Measurements from ENCODE around the gene PICALM. TPM values are rescaled to one million over a fixed set of nuclear protein-coding genes. Genes with fewer than 3 reads are reported as not detected.

Gene PICALM
- total and polyA plus RNA-seq, 2 of the 8 experiments (the other 6 are each of a cell fraction or from before 2014, with no cell fraction given): 69.4 to 71.3 TPM

DNA sequence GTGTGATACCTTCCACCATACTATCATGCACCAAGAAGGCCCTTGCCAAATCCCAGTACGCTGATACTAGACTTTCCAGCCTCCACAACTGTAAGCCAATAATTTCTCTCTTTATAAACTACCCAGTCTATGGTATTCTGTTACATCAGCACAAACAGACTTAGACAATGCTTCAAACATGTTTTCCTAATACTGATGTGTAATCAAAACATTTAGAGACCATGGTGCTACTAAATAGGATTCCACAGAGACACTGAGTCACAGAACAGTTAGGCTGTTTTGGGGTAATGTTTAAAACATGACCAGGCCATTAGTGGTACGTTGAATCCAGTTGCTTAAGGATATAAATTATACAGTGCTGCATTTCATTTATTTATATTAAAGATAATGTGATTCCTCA, 103.7 kb downstream of the PICALM start:
- Histone ChIP-seq H4K8ac (ENCODE audit: extremely low read depth, insufficient read depth, low read length) (no peak overlapping the region), H3K4ac (replicated peaks; ENCODE audit: insufficient read length, low read depth, low read length) (no peak overlapping the region), H3K56ac (replicated peaks; ENCODE audit: insufficient read length, low read depth, low read length) (no peak overlapping the region), H3K27me3 (replicated peaks in 1 of 4; ENCODE audit: control insufficient read depth in 3 of 4, extremely low read depth in 1 of 4, insufficient read depth in 3 of 4, low read length in 3 of 4) (no peaks in the 10 kb centered on the region), H2AK5ac (ENCODE audit: low read depth, low read length) (no peak overlapping the region), H4K91ac (replicated peaks; ENCODE audit: insufficient read length, low read length) (no peak overlapping the region), H3K4me3 (ENCODE audit: extremely low read depth in 1 of 4, insufficient read depth in 2 of 4, low read depth in 3 of 4, low read length in 4 of 4) (no peak overlapping the region), H3K23me2 (ENCODE audit: low read depth, low read length) (0 out of 2 replicates have a peak, but pooled peaks cover 2% of the 10 kb centered on the region), H4K20me1 (replicated peaks in 1 of 2; ENCODE audit: control insufficient read depth in 1 of 2, insufficient read depth in 2 of 2, low read length in 2 of 2) (peaks cover 0 to 2% of the 10 kb centered on the region in 2 experiments), H3K14ac (ENCODE audit: insufficient read length) (no peak overlapping the region), H2BK12ac (ENCODE audit: low read depth, low read length) (no peak overlapping the region), H2AFZ (ENCODE audit: low read length) (no peak overlapping the region), H3K4me1 (replicated peaks in 1 of 4; ENCODE audit: control insufficient read depth in 3 of 4, insufficient read depth in 4 of 4, low read length in 3 of 4) (no peaks in the 10 kb centered on the region), H3K18ac (ENCODE audit: extremely low read depth, low read length) (no peak overlapping the region), H2BK120ac (replicated peaks; ENCODE audit: low read depth, low read length) (no peak overlapping the region), H3K9me3 (ENCODE audit: insufficient read depth in 2 of 2, low read depth in 1 of 2, low read length in 1 of 2) (no peaks in the 10 kb centered on the region), H2BK20ac (ENCODE audit: low read length) (no peak overlapping the region), H4K5ac (ENCODE audit: insufficient read length, low read depth, low read length) (no peak overlapping the region), H2BK5ac (ENCODE audit: low read depth, low read length) (no peak overlapping the region), H3K9ac (replicated peaks in 1 of 4; ENCODE audit: extremely low read depth in 1 of 4, low read depth in 3 of 4, low read length in 3 of 4) (no peak overlapping the region), H3K79me1 (ENCODE audit: low read depth, low read length) (no peaks in the 10 kb centered on the region), H3K23ac (ENCODE audit: insufficient read length) (no peak overlapping the region), H3K36me3 (ENCODE audit: control insufficient read depth in 2 of 4, insufficient read depth in 4 of 4, low read length in 3 of 4) (peaks cover 0 to 7% (median 0%) of the 10 kb centered on the region in 4 experiments; a peak in 2 of 8 replicates), H3K4me2 (ENCODE audit: insufficient read depth in 1 of 2, low read depth in 2 of 2, low read length in 2 of 2) (no peak overlapping the region), H2BK15ac (ENCODE audit: low read length) (no peak overlapping the region), H3K27ac (ENCODE audit: low read depth, low read length) (no peak overlapping the region), H3K79me2 (ENCODE audit: control insufficient read depth in 1 of 2, insufficient read depth in 2 of 2, low read length in 2 of 2) (no peaks in the 10 kb centered on the region; a peak in 1 of 4 replicates)
- no peak for FAIRE-seq
- CTCF ChIA-PET (ENCODE audit: partially characterized antibody): no interaction called here
- TF ChIP-seq, protein P1, sequence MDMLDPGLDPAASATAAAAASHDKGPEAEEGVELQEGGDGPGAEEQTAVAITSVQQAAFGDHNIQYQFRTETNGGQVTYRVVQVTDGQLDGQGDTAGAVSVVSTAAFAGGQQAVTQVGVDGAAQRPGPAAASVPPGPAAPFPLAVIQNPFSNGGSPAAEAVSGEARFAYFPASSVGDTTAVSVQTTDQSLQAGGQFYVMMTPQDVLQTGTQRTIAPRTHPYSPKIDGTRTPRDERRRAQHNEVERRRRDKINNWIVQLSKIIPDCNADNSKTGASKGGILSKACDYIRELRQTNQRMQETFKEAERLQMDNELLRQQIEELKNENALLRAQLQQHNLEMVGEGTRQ (IDR thresholded peaks at IDR 0.05; ENCODE audit: low read length): no peak
- TF ChIP-seq RNF2 (IDR thresholded peaks at IDR 0.05; ENCODE audit: borderline replicate concordance, low read depth, low read length, missing control alignments, poor library complexity, severe bottlenecking): no peak
- TF ChIP-seq FOSL1 (IDR thresholded peaks at IDR 0.05; ENCODE audit: insufficient read depth, low read depth, low read length): no peak
- no peak for TF ChIP-seq CHD2 (IDR thresholded peaks at IDR 0.05; ENCODE audit: low read length)
- TF ChIP-seq KDM5A (IDR thresholded peaks at IDR 0.05; ENCODE audit: low read length): no peak
- no peak for TF ChIP-seq GTF2F1 (IDR thresholded peaks at IDR 0.05; ENCODE audit: borderline replicate concordance, low read depth, low read length)
- TF ChIP-seq RAD21 (IDR thresholded peaks at IDR 0.05 in 1 of 2, conservative IDR thresholded peaks at IDR 0.05 in 1 of 2; ENCODE audit: low read depth in 2 of 2, low read length in 2 of 2): no peak
- no peak for TF ChIP-seq GABPA (IDR thresholded peaks at IDR 0.05; ENCODE audit: borderline replicate concordance, insufficient read depth, low read length)
- no peak for TF ChIP-seq TBP (IDR thresholded peaks at IDR 0.05; ENCODE audit: low read depth, low read length)
- no peak for TF ChIP-seq MAFK (IDR thresholded peaks at IDR 0.05; ENCODE audit: low read depth, low read length)
- TF ChIP-seq SUZ12 (IDR thresholded peaks at IDR 0.05; ENCODE audit: low read length): no peak
- TF ChIP-seq TAF1 (IDR thresholded peaks at IDR 0.05; ENCODE audit: low read depth, low read length): no peak
- POLR2A ChIA-PET (ENCODE audit: partially characterized antibody): no interaction called here
- 92% methylated on average over 2 of the region's 2 CpGs; no CpG with 5 or more reads in 1 of the 2 experiments for WGBS, 2 experiments (ENCODE audit: extremely low coverage in 1 of 2, insufficient coverage in 1 of 2, insufficient read length in 1 of 2, insufficient replicate concordance in 2 of 2, low coverage in 1 of 2, low lambda C conversion rate in 2 of 2, missing lambda C conversion rate in 1 of 2)
- DNase-seq (ENCODE audit: low read depth in 1 of 2, low spot score in 2 of 2): no peak

All from H1 (cell line).